Activated CD4-positive, alpha-beta T cell treated with anti-CD3 and anti-CD28 coated beads for 36 hours (primary cell): ENCODE results near the gene ESYT3. TPM values are rescaled to one million over a fixed set of nuclear protein-coding genes. Genes with fewer than 3 reads are reported as not detected.

ENCODE experiments used
- ATAC-seq: fragments of 200-7000 bp; cut with Tn5 transposase; one replicate; pipeline ENCODE4 v1.10.0; 2021; ENCODE audit warnings: mild to moderate bottlenecking, moderate library complexity
- CTCF ChIA-PET: fragments of 350-600 bp; sonication (Branson Sonifier 250); formaldehyde crosslinking; loops from one replicate; lab custom pipeline; 2021; ENCODE audit warnings: antibody characterized with exemption; lab: Charles Lee
- POLR2A ChIA-PET: fragments of 350-600 bp; sonication (Branson Sonifier 250); formaldehyde crosslinking; loops from one replicate; lab custom pipeline; 2021; ENCODE audit warnings: antibody characterized with exemption, inconsistent platforms; lab: Charles Lee
- DNase-seq: peaks from one replicate; pipeline ENCODE4 v3.0.0-alpha.2; 2020
- H3K27ac Mint-ChIP-seq: one replicate; pipeline ENCODE4 v1.8.0; 2021; ENCODE audit warnings: mixed read lengths
- H3K27me3 Mint-ChIP-seq: one replicate; pipeline ENCODE4 v1.8.0; 2021; ENCODE audit warnings: mixed read lengths
- H3K36me3 Mint-ChIP-seq: one replicate; pipeline ENCODE4 v1.8.0; 2021; ENCODE audit warnings: low read depth, mixed read lengths
- H3K4me1 Mint-ChIP-seq: one replicate; pipeline ENCODE4 v1.8.0; 2021; ENCODE audit warnings: mixed read lengths
- H3K4me3 Mint-ChIP-seq: one replicate; pipeline ENCODE4 v1.8.0; 2021; ENCODE audit warnings: mild to moderate bottlenecking, moderate library complexity, mixed read lengths
- H3K9me3 Mint-ChIP-seq: one replicate; pipeline ENCODE4 v1.8.0; 2021; ENCODE audit warnings: low read depth, mixed read lengths
- intact Hi-C, 2 experiments: fragments of 100-400 bp; cut with DNase I in 1 of 2; cut with micrococcal nuclease in 1 of 2; formaldehyde crosslinking; loops; one replicate each; pipeline versions ENCODE4 v1.14.2 to v1.15.1; 2022 to 2024; cut with DNase I, micrococcal nuclease
- total RNA-seq, 2 experiments: library from RNA; stranded (reverse); gene quantifications; one replicate each; pipeline ENCODE4 v1.2.3, GENCODE V29; 2021

The ESYT3 gene
- total RNA-seq, 2 experiments from 2014 or later: 0.21 to 0.37 TPM

DNA sequence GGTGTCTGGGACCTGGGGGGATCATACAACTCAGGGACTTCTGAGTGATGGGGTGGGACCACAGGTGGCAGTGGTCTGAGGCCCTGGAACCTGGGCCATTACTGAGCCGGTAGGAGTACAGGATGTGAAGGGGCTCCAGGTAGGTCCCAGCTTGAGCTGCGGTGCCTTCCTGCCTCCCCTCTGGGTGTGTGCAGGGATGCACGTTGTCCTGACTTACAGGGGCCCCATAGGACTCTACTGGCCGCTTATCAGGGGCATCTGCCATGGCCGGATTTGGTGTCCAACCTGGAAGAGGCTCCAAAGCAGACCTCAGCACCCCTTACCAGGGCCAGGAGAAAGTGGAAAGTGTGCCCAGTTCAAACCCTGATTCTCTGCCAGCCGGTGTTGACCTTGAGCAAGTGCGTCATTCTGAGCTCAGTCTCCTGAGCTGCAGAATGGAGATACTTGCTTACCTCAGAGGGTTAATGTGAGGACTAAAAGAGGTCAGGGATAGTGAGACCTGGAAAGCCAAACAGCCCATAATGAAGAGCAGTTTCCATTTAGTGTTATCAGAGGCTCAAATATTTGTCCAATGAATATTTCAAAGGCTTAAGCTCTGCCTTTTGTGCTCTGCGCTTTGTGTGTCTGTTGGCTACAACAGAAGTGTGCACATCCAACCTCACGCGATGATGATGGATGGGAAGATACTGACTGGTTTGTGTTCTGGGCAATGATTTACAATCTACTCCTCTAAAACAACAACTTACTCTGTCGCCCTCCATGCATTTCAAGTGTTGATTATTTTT is 35.4 kb upstream of the ESYT3 start:
- Mint-ChIP-seq H3K27ac (no peak overlapping the region), H3K27me3 (no peaks in the 10 kb centered on the region), H3K4me1 (no peaks in the 10 kb centered on the region), H3K36me3 (no peaks in the 10 kb centered on the region), H3K4me3 (no peak overlapping the region), H3K9me3 (no peaks in the 10 kb centered on the region)
- ChIA-PET CTCF (interaction anchor here (0.6 to 1.0 kb wide), 3 partner anchors 42 to 140 kb away, joined by 3 to 4 read pairs (median 3); no protein-coding TSS in a partner anchor), POLR2A (no interaction called here)
- no peak for ATAC-seq
- intact Hi-C loops: no loop called here
- no peak for DNase-seq

DNA sequence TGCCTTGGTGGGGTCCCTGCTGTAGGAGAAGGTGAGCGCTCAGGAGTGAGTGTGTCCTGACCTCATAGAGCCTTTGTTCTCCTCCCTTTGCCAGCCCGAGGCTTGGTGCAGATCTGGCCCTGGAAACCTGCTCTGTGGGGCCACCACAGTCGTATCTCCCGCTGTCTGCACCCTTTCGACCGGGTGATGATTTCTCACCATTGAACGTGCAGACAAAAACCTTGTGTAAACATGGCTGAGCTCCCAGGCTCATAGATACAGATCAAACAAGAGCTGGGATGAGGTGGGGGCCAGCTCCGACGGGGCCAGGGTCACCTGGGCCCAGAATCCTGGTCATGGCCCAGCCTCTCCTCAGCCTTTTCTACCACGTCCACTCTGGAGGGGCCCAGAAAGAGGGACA is 34.6 kb upstream of the ESYT3 start:
- H3K4me1 Mint-ChIP-seq: no peaks in the 10 kb centered on the region
- H3K27me3 Mint-ChIP-seq: no peaks in the 10 kb centered on the region
- no peak overlapping the region for H3K4me3 Mint-ChIP-seq
- DNase-seq: no peak
- ChIA-PET CTCF (interaction anchor here (1.0 kb wide), 1 partner anchor 41 kb away, joined by 4 read pairs; no protein-coding TSS in a partner anchor), POLR2A (no interaction called here)
- H3K36me3 Mint-ChIP-seq: no peaks in the 10 kb centered on the region
- intact Hi-C loops: no loop called here
- no peaks in the 10 kb centered on the region for H3K9me3 Mint-ChIP-seq
- H3K27ac Mint-ChIP-seq: no peak overlapping the region
- no peak for ATAC-seq

DNA sequence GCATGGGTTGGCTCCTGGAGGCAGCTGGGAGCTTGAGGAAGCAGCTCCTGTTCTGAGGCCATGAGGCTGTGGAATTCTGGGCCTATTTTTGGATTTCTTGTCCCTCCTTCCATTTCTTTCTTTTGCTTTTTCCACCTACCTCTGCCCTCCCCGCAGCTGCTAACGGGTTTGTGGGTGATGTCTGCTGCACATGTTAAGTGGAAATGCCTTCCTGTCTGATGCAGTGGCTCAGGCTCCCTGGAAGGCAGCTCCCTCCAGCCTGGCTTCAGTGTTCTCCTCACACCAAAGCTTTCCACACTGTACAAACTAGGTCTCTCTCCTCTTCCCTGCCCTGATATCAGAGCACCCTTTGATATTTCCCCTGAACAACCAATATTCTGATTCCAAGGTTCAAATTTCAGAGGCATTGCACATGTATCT is 33.8 kb upstream of the ESYT3 start:
- ChIA-PET POLR2A (no interaction called here), CTCF (no interaction called here)
- Mint-ChIP-seq H3K4me1 (no peaks in the 10 kb centered on the region), H3K27ac (no peak overlapping the region), H3K9me3 (no peaks in the 10 kb centered on the region), H3K4me3 (no peak overlapping the region), H3K27me3 (no peaks in the 10 kb centered on the region), H3K36me3 (no peaks in the 10 kb centered on the region)
- no peak for DNase-seq
- intact Hi-C loops: no loop called here
- no peak for ATAC-seq

GRCh38 chr3:138401834-138402233 is 32.6 kb upstream of the ESYT3 start:
- H3K27ac Mint-ChIP-seq: no peak overlapping the region
- intact Hi-C loops: no loop called here
- DNase-seq (no peak), ATAC-seq (no peak)
- no peak overlapping the region for H3K4me3 Mint-ChIP-seq
- H3K9me3 Mint-ChIP-seq: no peaks in the 10 kb centered on the region
- H3K36me3 Mint-ChIP-seq: no peaks in the 10 kb centered on the region
- H3K27me3 Mint-ChIP-seq: no peaks in the 10 kb centered on the region
- POLR2A ChIA-PET: no interaction called here
- no peaks in the 10 kb centered on the region for H3K4me1 Mint-ChIP-seq
- CTCF ChIA-PET: interaction anchor here (1.0 kb wide), 1 partner anchor 16 kb away, joined by 5 read pairs; no protein-coding TSS in a partner anchor

GRCh38 chr3:138404121-138404520 is 30.3 kb upstream of the ESYT3 start:
- H3K9me3 Mint-ChIP-seq: no peaks in the 10 kb centered on the region
- H3K36me3 Mint-ChIP-seq: no peaks in the 10 kb centered on the region
- H3K27me3 Mint-ChIP-seq: no peaks in the 10 kb centered on the region
- ChIA-PET CTCF (no interaction called here), POLR2A (interaction anchor here (0.6 kb wide), 1 partner anchor 14 kb away, joined by 3 read pairs; no protein-coding TSS in a partner anchor)
- H3K4me1 Mint-ChIP-seq: no peaks in the 10 kb centered on the region
- H3K4me3 Mint-ChIP-seq: no peak overlapping the region
- DNase-seq: no peak
- ATAC-seq: no peak
- intact Hi-C loops: no loop called here
- H3K27ac Mint-ChIP-seq: no peak overlapping the region

DNA sequence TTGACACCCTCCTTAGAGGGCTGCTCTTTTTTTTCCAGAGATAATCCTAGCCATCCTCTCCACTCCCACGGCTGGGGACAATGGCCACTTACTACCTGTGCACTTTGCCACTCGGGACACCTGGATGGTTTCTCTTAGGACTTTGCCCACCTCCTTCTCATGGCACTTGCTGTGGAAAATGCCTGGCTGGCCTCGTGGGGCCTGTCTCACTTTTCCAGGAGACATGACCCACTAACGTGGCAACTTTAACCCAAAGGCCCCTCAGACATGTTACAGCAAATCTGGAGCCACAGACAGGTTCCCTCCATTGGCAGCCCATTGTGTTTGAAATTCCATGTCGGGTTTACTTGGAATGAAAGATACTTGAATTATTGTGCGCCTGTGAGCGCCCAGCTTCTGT is 29.4 kb upstream of the ESYT3 start:
- POLR2A ChIA-PET: no interaction called here
- no peak overlapping the region for H3K4me3 Mint-ChIP-seq
- intact Hi-C loops: no loop called here
- CTCF ChIA-PET: interaction anchor here (0.7 kb wide), 1 partner anchor 14 kb away, joined by 3 read pairs; no protein-coding TSS in a partner anchor
- H3K36me3 Mint-ChIP-seq: no peaks in the 10 kb centered on the region
- H3K4me1 Mint-ChIP-seq: no peaks in the 10 kb centered on the region
- H3K27me3 Mint-ChIP-seq: peaks cover 1% of the 10 kb centered on the region
- H3K9me3 Mint-ChIP-seq: no peaks in the 10 kb centered on the region
- DNase-seq: no peak
- H3K27ac Mint-ChIP-seq: no peak overlapping the region
- ATAC-seq: no peak

DNA sequence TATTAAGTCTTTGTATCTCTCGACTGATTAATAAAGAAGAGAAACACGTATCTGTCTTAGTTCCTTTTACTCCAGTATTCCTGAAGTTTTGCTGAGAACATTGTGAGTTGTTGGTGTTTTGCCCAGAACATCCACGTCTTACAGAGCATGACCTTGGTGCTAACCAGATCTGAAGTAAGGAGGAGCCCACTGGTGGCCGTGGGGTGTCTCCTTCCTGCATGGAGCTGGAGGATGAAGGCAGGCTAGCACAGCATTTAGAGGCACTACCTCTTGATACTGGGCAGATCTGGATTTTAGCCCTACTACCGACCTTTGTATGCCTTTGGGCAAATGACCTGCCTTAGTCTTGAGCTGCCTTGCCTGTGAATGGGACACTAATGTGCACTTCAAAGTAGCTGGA is 28.9 kb upstream of the ESYT3 start:
- CTCF ChIA-PET: interaction anchor here (0.7 kb wide), 1 partner anchor 14 kb away, joined by 3 read pairs; no protein-coding TSS in a partner anchor
- no peaks in the 10 kb centered on the region for H3K36me3 Mint-ChIP-seq
- intact Hi-C loops: no loop called here
- no peak overlapping the region for H3K4me3 Mint-ChIP-seq
- DNase-seq: no peak
- no peaks in the 10 kb centered on the region for H3K9me3 Mint-ChIP-seq
- H3K4me1 Mint-ChIP-seq: no peaks in the 10 kb centered on the region
- peaks cover 1% of the 10 kb centered on the region for H3K27me3 Mint-ChIP-seq
- POLR2A ChIA-PET: interaction anchor here (0.5 kb wide), 1 partner anchor 1006 kb away, joined by 3 read pairs; no protein-coding TSS in a partner anchor
- no peak for ATAC-seq
- H3K27ac Mint-ChIP-seq: no peak overlapping the region

DNA sequence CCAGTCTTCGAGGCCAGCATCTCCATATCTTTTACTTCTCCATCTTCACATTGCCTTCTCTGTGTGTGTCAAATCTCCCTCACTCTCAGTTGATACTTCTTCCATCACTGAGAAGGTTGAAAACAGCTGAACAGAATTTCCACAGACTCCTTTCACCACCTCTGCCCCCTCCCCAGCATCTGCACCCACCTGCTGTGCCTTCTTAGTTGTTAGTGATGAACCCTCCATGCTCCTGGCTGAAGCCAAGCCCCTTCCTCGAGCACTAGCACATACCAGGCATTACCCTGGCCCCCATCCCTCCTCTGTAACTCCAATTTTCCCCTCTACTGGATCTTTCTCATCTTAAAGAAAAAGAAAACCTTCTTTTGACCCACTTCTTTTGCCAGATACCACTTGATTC is 27.8 kb upstream of the ESYT3 start:
- POLR2A ChIA-PET: no interaction called here
- Mint-ChIP-seq H3K27me3 (peaks cover 1% of the 10 kb centered on the region), H3K4me3 (no peak overlapping the region), H3K36me3 (no peaks in the 10 kb centered on the region), H3K4me1 (no peaks in the 10 kb centered on the region), H3K27ac (no peak overlapping the region), H3K9me3 (no peaks in the 10 kb centered on the region)
- DNase-seq (no peak), ATAC-seq (no peak)
- CTCF ChIA-PET: interaction anchor here (1.0 to 1.4 kb wide), 2 partner anchors 9 to 12 kb away, joined by 4 to 5 read pairs; no protein-coding TSS in a partner anchor
- intact Hi-C loops: no loop called here

DNA sequence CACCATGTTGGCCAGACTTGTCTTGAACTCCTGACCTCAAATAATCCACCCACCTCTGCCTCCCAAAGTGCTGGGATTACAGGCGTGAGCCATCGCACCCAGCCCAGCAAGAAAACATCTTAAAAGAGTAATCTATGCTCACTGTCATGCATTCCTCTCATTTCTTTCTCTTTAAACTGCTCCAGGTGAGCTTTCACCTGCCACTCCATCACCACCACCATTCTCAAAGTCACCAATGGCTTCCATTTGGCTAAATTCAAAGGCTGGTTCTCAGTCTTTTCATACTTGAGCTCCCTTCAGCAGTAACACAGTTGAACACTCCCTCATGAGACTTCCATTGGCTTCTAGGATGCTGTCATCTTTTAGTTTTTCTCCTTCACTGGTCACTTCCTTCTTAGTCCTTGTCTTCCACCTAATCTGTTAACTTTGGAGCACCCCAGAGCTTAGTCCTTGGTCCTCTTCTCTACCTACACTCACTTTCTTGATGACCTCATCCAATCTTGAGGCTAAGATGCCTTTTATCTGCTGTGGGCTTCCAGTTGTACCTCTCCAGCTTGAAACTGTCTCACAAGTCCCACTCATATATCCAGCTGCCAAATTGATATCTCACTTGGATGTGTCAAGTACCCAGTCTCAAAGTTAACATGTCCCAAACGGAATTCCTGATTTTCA is 27.0 kb upstream of the ESYT3 start:
- H3K4me3 Mint-ChIP-seq: no peak overlapping the region
- H3K4me1 Mint-ChIP-seq: no peaks in the 10 kb centered on the region
- no peaks in the 10 kb centered on the region for H3K9me3 Mint-ChIP-seq
- ChIA-PET CTCF (interaction anchor here (1.0 to 1.4 kb wide), 3 partner anchors 8 to 12 kb away, joined by 4 to 5 read pairs (median 5); no protein-coding TSS in a partner anchor), POLR2A (no interaction called here)
- ATAC-seq (no peak), DNase-seq (no peak)
- H3K36me3 Mint-ChIP-seq: no peaks in the 10 kb centered on the region
- peaks cover 1% of the 10 kb centered on the region for H3K27me3 Mint-ChIP-seq
- no peak overlapping the region for H3K27ac Mint-ChIP-seq
- intact Hi-C loops: no loop called here

DNA sequence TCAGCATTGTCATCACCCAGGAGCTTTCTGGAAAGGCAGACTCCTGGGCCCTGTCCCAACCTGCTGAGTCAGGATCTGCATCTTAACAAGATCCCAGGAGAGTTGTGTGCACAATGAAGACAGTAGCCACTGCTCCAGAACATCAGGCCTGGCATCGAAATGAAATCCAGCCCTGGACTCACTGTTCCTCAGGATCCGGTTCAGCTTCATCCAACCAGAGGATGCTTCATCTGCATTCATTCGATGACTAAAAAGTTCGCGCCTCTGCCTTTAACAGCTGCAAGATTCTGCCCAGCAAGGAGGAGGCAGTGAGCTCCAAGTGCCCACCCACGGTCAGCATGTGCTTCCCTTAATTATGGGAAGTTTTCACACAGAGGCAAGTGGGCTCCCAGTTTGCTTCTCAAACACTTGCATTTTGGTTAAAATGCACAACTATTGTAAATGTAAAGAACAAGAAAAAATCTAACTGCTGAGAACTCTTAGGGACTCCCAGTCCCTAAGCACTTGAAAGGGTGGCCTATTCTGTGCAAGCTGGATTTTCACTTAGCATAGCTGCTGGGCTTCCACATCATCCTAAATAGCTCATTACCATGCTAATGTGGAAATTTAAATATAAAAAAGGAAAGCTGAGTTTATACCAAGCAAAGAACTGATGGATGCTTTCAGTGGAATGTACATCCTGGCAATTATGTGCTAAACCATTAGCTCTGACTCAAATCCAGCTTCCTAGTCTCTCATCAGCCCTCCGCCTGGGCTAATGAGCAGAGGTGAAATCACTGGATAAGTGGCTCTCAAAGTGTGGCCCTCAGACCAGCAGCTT is 25.5 kb upstream of the ESYT3 start:
- ATAC-seq (no peak), DNase-seq (no peak)
- no peak overlapping the region for H3K27ac Mint-ChIP-seq
- POLR2A ChIA-PET: no interaction called here
- no peaks in the 10 kb centered on the region for H3K9me3 Mint-ChIP-seq
- H3K4me1 Mint-ChIP-seq: peaks cover 5% of the 10 kb centered on the region
- CTCF ChIA-PET: interaction anchor here (0.6 to 1.5 kb wide), 2 partner anchors 8 to 11 kb away, joined by 3 to 9 read pairs; no protein-coding TSS in a partner anchor
- intact Hi-C loops: no loop called here
- no peaks in the 10 kb centered on the region for H3K36me3 Mint-ChIP-seq
- H3K4me3 Mint-ChIP-seq: no peak overlapping the region
- peaks cover 1% of the 10 kb centered on the region for H3K27me3 Mint-ChIP-seq
